OCI-LY1 (cell line): Measurements from ENCODE around the gene FAM149A.

ENCODE experiments used
- H2AFZ ChIP-seq: fragments of 200-600 bp; sonication (generic), shearing (Covaris generic); 2 replicates; pipeline ENCODE4 v1.6.0; 2014; ENCODE audit warnings: antibody characterized with exemption, mild to moderate bottlenecking, low read length
- H3F3A ChIP-seq: fragments of 200-600 bp; sonication (generic), shearing (Covaris generic); 2 replicates; pipeline ENCODE4 v1.6.0; 2014; ENCODE audit warnings: mild to moderate bottlenecking, antibody characterized with exemption, low read length, moderate library complexity; ENCODE audit not compliant: insufficient read depth
- H3K27ac ChIP-seq: fragments of 200-600 bp; sonication (generic); 2 replicates; pipeline ENCODE4 v1.5.1; 2014; ENCODE audit warnings: low read length, mixed run types, mild to moderate bottlenecking, low read depth; ENCODE audit not compliant: poor library complexity, severe bottlenecking
- H3K27me3 ChIP-seq: fragments of 200-600 bp; sonication (generic); 2 replicates; pipeline ENCODE4 v1.6.0; 2014; ENCODE audit warnings: antibody characterized with exemption, mild to moderate bottlenecking, low read length, moderate library complexity; ENCODE audit not compliant: insufficient read depth
- H3K36me3 ChIP-seq: fragments of 200-600 bp; sonication (generic); 2 replicates; pipeline ENCODE4 v1.6.1; 2014; ENCODE audit warnings: mild to moderate bottlenecking, antibody characterized with exemption, low read length, moderate library complexity, mixed read lengths; ENCODE audit not compliant: insufficient read depth
- H3K4me1 ChIP-seq: fragments of 200-600 bp; sonication (generic); 2 replicates; pipeline ENCODE4 v1.5.1; 2014; ENCODE audit warnings: mild to moderate bottlenecking, low read length, moderate library complexity; ENCODE audit not compliant: insufficient read depth, severe bottlenecking
- H3K4me2 ChIP-seq: fragments of 200-600 bp; sonication (generic), shearing (Covaris generic); 2 replicates; pipeline ENCODE4 v1.6.1; 2014; ENCODE audit warnings: low read length
- H3K4me3 ChIP-seq: fragments of 200-600 bp; sonication (generic); 2 replicates; pipeline ENCODE4 v1.5.1; 2014; ENCODE audit warnings: low read length, low read depth, mild to moderate bottlenecking, mixed read lengths; ENCODE audit not compliant: poor library complexity, severe bottlenecking
- H3K79me2 ChIP-seq: fragments of 200-600 bp; shearing (Covaris generic); 2 replicates; pipeline ENCODE4 v1.6.1; 2016; ENCODE audit warnings: mixed run types, low read length, mixed read lengths; ENCODE audit not compliant: insufficient read depth
- H3K9ac ChIP-seq: fragments of 200-600 bp; sonication (generic), shearing (Covaris generic); 2 replicates; pipeline ENCODE4 v1.6.1; 2014; ENCODE audit warnings: mild to moderate bottlenecking, low read length, mixed read lengths
- H3K9me2 ChIP-seq: fragments of 200-600 bp; sonication (generic), shearing (Covaris generic); 2 replicates; pipeline ENCODE4 v1.6.1; 2014; ENCODE audit warnings: low read depth, mild to moderate bottlenecking, low read length, mixed read lengths
- H3K9me3 ChIP-seq: fragments of 200-600 bp; shearing (Covaris generic); 2 replicates; pipeline ENCODE4 v1.6.1; 2014; ENCODE audit warnings: low read length, mixed read lengths
- H4K20me1 ChIP-seq: fragments of 200-600 bp; sonication (generic), shearing (Covaris generic); 2 replicates; pipeline ENCODE4 v1.6.0; 2016; ENCODE audit warnings: mild to moderate bottlenecking, low read length; ENCODE audit not compliant: insufficient read depth
- CTCF ChIP-seq: fragments of 200-600 bp; sonication (generic), shearing (Covaris generic); IDR thresholded peaks from 2 replicates; pipeline ENCODE4 v1.5.1; 2017; ENCODE audit warnings: mild to moderate bottlenecking, antibody characterized with exemption, low read length, moderate library complexity, mixed read lengths
- EZH2 ChIP-seq: fragments of 200-600 bp; sonication (generic), shearing (Covaris generic); IDR thresholded peaks from 2 replicates; pipeline ENCODE4 v1.8.0; 2017; ENCODE audit warnings: borderline replicate concordance, mixed run types, mild to moderate bottlenecking, antibody characterized with exemption, low read length, moderate library complexity, mixed read lengths

Gene FAM149A

DNA sequence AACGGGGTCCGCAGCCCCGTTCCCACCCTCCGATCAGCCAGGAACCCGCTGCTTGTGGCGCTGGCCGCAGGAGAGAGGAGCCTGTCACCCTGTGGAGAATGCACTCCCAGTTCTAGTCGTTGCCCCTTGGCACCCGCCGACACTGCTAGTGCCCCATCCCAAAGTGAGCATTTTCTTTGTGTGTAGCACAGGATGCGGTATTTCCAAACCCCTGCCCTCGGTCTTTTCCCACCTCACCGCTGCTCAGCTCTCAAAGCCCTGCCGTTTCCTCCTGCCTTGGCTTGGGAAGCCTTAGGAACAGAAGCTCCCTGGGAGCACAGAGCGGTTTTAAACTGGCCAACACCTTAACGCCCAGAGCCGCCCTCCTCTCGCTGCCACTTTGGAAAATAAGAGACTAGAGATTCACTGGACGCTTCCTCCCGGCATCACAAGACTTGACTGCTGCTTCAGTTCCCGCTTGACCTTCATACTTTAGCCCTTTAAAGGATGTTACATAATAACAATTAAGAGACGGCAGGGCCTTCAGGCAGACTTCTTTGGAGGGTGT, 87.6 kb downstream of the FAM149A start:
- peaks cover 22% of the 10 kb centered on the region for H3K4me1 ChIP-seq
- H4K20me1 ChIP-seq, result no peaks in the 10 kb centered on the region
- H3K9me2 ChIP-seq, result no peaks in the 10 kb centered on the region
- peak overlapping the region; percentile 79 for H3K9ac ChIP-seq
- H3K9me3 ChIP-seq, result no peaks in the 10 kb centered on the region
- H3K27me3 ChIP-seq, result no peaks in the 10 kb centered on the region
- peak overlapping the region; percentile 89 for H2AFZ ChIP-seq
- no peaks in the 10 kb centered on the region for H3K79me2 ChIP-seq
- H3K4me2 ChIP-seq, result peak overlapping the region; percentile 86
- no peak overlapping the region for H3K27ac ChIP-seq
- TF ChIP-seq EZH2 (no peak), CTCF (no peak)
- no peaks in the 10 kb centered on the region for H3K36me3 ChIP-seq
- H3K4me3 ChIP-seq, result peak overlapping the region; percentile 88
- H3F3A ChIP-seq, result no peaks in the 10 kb centered on the region

DNA sequence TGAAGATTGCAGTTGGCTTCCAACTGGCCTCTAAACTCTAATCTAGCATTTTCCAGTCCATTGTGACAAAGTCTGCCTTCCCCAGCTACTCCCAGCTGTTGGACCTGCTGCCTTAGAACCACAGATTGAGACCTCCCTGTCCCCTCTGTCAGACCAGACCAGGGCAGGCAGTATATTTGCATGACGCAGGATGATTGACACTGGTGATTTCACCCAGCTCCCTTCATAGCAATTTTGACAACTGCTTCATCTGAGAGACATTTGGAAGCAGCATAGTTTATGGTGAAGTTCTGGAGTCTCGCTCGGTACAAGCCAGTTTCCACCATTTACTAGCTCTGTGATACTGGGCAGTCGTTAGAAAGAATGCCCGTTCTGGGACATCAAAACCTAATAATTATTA, 89.3 kb downstream of the FAM149A start:
- H3K9me3 ChIP-seq, result no peaks in the 10 kb centered on the region
- no peaks in the 10 kb centered on the region for H3K27me3 ChIP-seq
- no peaks in the 10 kb centered on the region for H4K20me1 ChIP-seq
- TF ChIP-seq EZH2 (no peak), CTCF (no peak)
- H3K9me2 ChIP-seq, result no peaks in the 10 kb centered on the region
- no peaks in the 10 kb centered on the region for H3K36me3 ChIP-seq
- no peak overlapping the region for H2AFZ ChIP-seq
- no peaks in the 10 kb centered on the region for H3K79me2 ChIP-seq
- no peaks in the 10 kb centered on the region for H3F3A ChIP-seq
- no peak overlapping the region for H3K27ac ChIP-seq
- no peak overlapping the region for H3K9ac ChIP-seq
- no peak overlapping the region for H3K4me3 ChIP-seq
- no peak overlapping the region for H3K4me2 ChIP-seq
- peaks cover 22% of the 10 kb centered on the region for H3K4me1 ChIP-seq

- Histone ChIP-seq H3K9ac (no peak overlapping the region), H3K4me3 (no peak overlapping the region), H3K79me2 (no peaks in the 10 kb centered on the region), H3K4me1 (peaks cover 10% of the 10 kb centered on the region), H3K9me3 (no peaks in the 10 kb centered on the region), H3K27me3 (no peaks in the 10 kb centered on the region), H3F3A (no peaks in the 10 kb centered on the region), H3K36me3 (no peaks in the 10 kb centered on the region), H3K9me2 (no peaks in the 10 kb centered on the region), H2AFZ (no peak overlapping the region), H3K4me2 (no peak overlapping the region), H3K27ac (no peak overlapping the region), H4K20me1 (no peaks in the 10 kb centered on the region)
- TF ChIP-seq EZH2 (no peak), CTCF (no peak)
These were observed 91.6 kb downstream of the FAM149A start for GRCh38 chr4:186196063-186196462.
